ENCODE data around the gene STK32C. TPM values are rescaled to one million over a fixed set of nuclear protein-coding genes. Genes with fewer than 3 reads are reported as not detected.

STK32C gene
- total RNA-seq, 4 donors from 2014 or later: 3.7 to 13.9 (median 6.7) TPM

- Histone ChIP-seq H3K4me1 (peaks cover 11 to 14% of the 10 kb centered on the region in 2 donors), H3K36me3 (no peaks in the 10 kb centered on the region), H3K27ac (no peak overlapping the region), H3K9me3 (no peaks in the 10 kb centered on the region), H3K4me3 (no peak overlapping the region), H3K27me3 (no peaks in the 10 kb centered on the region)
- TF ChIP-seq POLR2A (IDR thresholded peaks at IDR 0.05): no peak
- TF ChIP-seq CTCF (IDR thresholded peaks at IDR 0.05 in 4 of 5, conservative IDR thresholded peaks at IDR 0.05 in 1 of 5): no peak
- intact Hi-C loops (cut with DNase I; ENCODE audit: low total_unique reads) (no loop called here), in situ Hi-C loops (cut with MboI; ENCODE audit: low sequenced_read_pairs in 4 of 4) (no loop called here)
- no peak for DNase-seq
- ATAC-seq: no peak
Observed at GRCh38 chr10:132167041-132167674, 140.6 kb downstream of the STK32C start.

GRCh38 chr10:132166216-132166950 lies 141.4 kb downstream of the STK32C start:
- no peaks in the 10 kb centered on the region for H3K36me3 ChIP-seq
- H3K4me1 ChIP-seq: peaks cover 11 to 18% of the 10 kb centered on the region in 2 donors
- no peak overlapping the region for H3K27ac ChIP-seq
- intact Hi-C loops (cut with DNase I; ENCODE audit: low total_unique reads): no loop called here
- no peaks in the 10 kb centered on the region for H3K27me3 ChIP-seq
- no peak for TF ChIP-seq CTCF (IDR thresholded peaks at IDR 0.05 in 4 of 5, conservative IDR thresholded peaks at IDR 0.05 in 1 of 5)
- no peak for TF ChIP-seq POLR2A (IDR thresholded peaks at IDR 0.05)
- in situ Hi-C loops (cut with MboI; ENCODE audit: low sequenced_read_pairs in 4 of 4): no loop called here
- no peak for ATAC-seq
- DNase-seq: no peak
- no peak overlapping the region for H3K4me3 ChIP-seq
- H3K9me3 ChIP-seq: no peaks in the 10 kb centered on the region

GRCh38 chr10:132165416-132165980 lies 142.3 kb downstream of the STK32C start:
- H3K27me3 ChIP-seq: no peaks in the 10 kb centered on the region
- no peak for DNase-seq
- H3K9me3 ChIP-seq: no peaks in the 10 kb centered on the region
- TF ChIP-seq CTCF (IDR thresholded peaks at IDR 0.05 in 4 of 5, conservative IDR thresholded peaks at IDR 0.05 in 1 of 5) (no peak), POLR2A (IDR thresholded peaks at IDR 0.05) (no peak)
- H3K27ac ChIP-seq: no peak overlapping the region
- H3K4me1 ChIP-seq: peaks cover 11 to 18% of the 10 kb centered on the region in 2 donors
- no peak for ATAC-seq
- no peak overlapping the region for H3K4me3 ChIP-seq
- intact Hi-C loops (cut with DNase I; ENCODE audit: low total_unique reads): no loop called here
- H3K36me3 ChIP-seq: no peaks in the 10 kb centered on the region
- in situ Hi-C loops (cut with MboI; ENCODE audit: low sequenced_read_pairs in 4 of 4): no loop called here

GRCh38 chr10:132164761-132165278 lies 142.9 kb downstream of the STK32C start:
- DNase-seq: no peak
- no peak overlapping the region for H3K27ac ChIP-seq
- TF ChIP-seq POLR2A (IDR thresholded peaks at IDR 0.05) (no peak), CTCF (IDR thresholded peaks at IDR 0.05 in 4 of 5, conservative IDR thresholded peaks at IDR 0.05 in 1 of 5) (no peak)
- H3K9me3 ChIP-seq: no peaks in the 10 kb centered on the region
- H3K36me3 ChIP-seq: no peaks in the 10 kb centered on the region
- no peak overlapping the region for H3K4me3 ChIP-seq
- no peaks in the 10 kb centered on the region for H3K27me3 ChIP-seq
- peaks cover 11 to 18% of the 10 kb centered on the region in 2 donors for H3K4me1 ChIP-seq
- in situ Hi-C loops (cut with MboI; ENCODE audit: low sequenced_read_pairs in 4 of 4): no loop called here
- intact Hi-C loops (cut with DNase I; ENCODE audit: low total_unique reads): loop anchor here (5.0 kb wide), 1 partner anchor 278 kb away; no protein-coding TSS in a partner anchor
- ATAC-seq: no peak

All from gastrocnemius medialis (tissue), 4 donors.